ENCODE measurements around the gene SLC18A2. TPM values are rescaled to one million over a fixed set of nuclear protein-coding genes. Genes with fewer than 3 reads are reported as not detected.
"Not testable (repeated sequence)": the region's sequence is repeated elsewhere in the genome, so short reads cannot be mapped to it uniquely, and the experiment has no call there.

Gene SLC18A2
- total RNA-seq, 1 donor from 2014 or later = not detected

GRCh38 chr10:117262291-117262902, 21.5 kb downstream of the SLC18A2 start:
- no peak for DNase-seq (ENCODE audit: low read depth)

GRCh38 chr10:117262903-117263293, 22.0 kb downstream of the SLC18A2 start:
- no peak for DNase-seq (ENCODE audit: low read depth)

- no peak for DNase-seq (ENCODE audit: low read depth)
Measured at GRCh38 chr10:117264782-117265181, 23.9 kb downstream of the SLC18A2 start.

- no peak for DNase-seq (ENCODE audit: low read depth)
Measured at GRCh38 chr10:117266400-117266799, 25.5 kb downstream of the SLC18A2 start.

- DNase-seq (ENCODE audit: low read depth) = no peak
Measured at GRCh38 chr10:117266812-117267211, 25.9 kb downstream of the SLC18A2 start.

- DNase-seq (ENCODE audit: low read depth) = no peak
Measured at GRCh38 chr10:117268258-117268657, 27.3 kb downstream of the SLC18A2 start.

- DNase-seq (ENCODE audit: low read depth) = no peak
Measured at GRCh38 chr10:117268907-117269306, 28.0 kb downstream of the SLC18A2 start.

- no peak for DNase-seq (ENCODE audit: low read depth)
Measured at GRCh38 chr10:117271427-117271826, 30.5 kb downstream of the SLC18A2 start.

- DNase-seq (ENCODE audit: low read depth) = no peak
Measured at GRCh38 chr10:117272195-117273076, 31.5 kb downstream of the SLC18A2 start.

GRCh38 chr10:117273980-117274379, 33.1 kb downstream of the SLC18A2 start:
- DNase-seq (ENCODE audit: low read depth) = no peak

GRCh38 chr10:117274509-117274908, 33.6 kb downstream of the SLC18A2 start:
- DNase-seq (ENCODE audit: low read depth) = no peak

GRCh38 chr10:117275121-117275520, 34.2 kb downstream of the SLC18A2 start:
- DNase-seq (ENCODE audit: low read depth) = no peak

GRCh38 chr10:117277675-117278074, 36.8 kb downstream of the SLC18A2 start:
- DNase-seq (ENCODE audit: low read depth) = no peak

GRCh38 chr10:117284716-117285494, 44.0 kb downstream of the SLC18A2 start:
- peak; percentile 3 for DNase-seq (ENCODE audit: low read depth)

- not testable (repeated sequence) for DNase-seq (ENCODE audit: low read depth)
Measured at GRCh38 chr10:117290872-117291271, 50.0 kb downstream of the SLC18A2 start.

- no peak for DNase-seq (ENCODE audit: low read depth)
Measured at GRCh38 chr10:117294039-117294645, 53.2 kb downstream of the SLC18A2 start.

GRCh38 chr10:117294735-117295134, 53.8 kb downstream of the SLC18A2 start:
- no peak for DNase-seq (ENCODE audit: low read depth)

GRCh38 chr10:117298219-117298618, 57.3 kb downstream of the SLC18A2 start:
- no peak for DNase-seq (ENCODE audit: low read depth)

GRCh38 chr10:117299435-117299834, 58.5 kb downstream of the SLC18A2 start:
- DNase-seq (ENCODE audit: low read depth) = no peak

GRCh38 chr10:117300671-117301070, 59.8 kb downstream of the SLC18A2 start:
- DNase-seq (ENCODE audit: low read depth) = no peak

- DNase-seq (ENCODE audit: low read depth) = not testable (repeated sequence)
Measured at GRCh38 chr10:117303451-117303850, 62.5 kb downstream of the SLC18A2 start.

Measured in myocyte (in vitro differentiated cells).